Measurements from ENCODE around the gene AGPAT3.

The AGPAT3 gene

DNA sequence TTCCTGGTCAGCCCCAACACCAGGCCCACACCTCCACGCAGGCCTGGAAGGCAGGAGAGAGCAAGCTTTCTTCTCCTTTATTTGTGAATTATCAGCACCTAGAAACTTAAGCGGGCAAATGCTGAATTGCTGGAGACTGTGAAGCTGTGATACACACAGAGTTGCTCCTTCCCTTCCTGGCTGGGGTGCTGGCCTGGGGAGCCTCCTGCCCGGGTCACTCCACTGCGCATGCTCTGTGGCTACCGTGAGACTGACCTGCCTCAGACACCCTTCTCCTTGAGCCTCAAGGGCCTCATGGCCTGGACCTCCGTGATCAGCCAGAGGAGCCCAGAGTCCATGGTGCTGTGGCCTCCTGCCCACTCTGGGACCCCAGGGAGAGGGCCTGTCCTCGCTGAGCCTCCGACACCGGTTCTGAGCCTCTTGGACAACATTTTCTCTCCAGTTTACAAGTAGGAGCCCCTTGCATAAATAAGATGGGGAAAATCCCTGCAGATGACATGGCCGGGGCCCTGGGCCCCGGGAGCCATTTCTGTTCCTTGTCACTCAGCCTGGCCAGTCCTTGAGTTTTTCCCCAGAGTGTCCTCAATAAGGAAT is 18.0 kb downstream of the AGPAT3 start:
- DNase-seq (ENCODE audit: low read depth, low spot score), result no peak
- in situ Hi-C loops (cut with HindIII; ENCODE audit: low sequenced_read_pairs), result no loop called here
- TF ChIP-seq, protein P1, sequence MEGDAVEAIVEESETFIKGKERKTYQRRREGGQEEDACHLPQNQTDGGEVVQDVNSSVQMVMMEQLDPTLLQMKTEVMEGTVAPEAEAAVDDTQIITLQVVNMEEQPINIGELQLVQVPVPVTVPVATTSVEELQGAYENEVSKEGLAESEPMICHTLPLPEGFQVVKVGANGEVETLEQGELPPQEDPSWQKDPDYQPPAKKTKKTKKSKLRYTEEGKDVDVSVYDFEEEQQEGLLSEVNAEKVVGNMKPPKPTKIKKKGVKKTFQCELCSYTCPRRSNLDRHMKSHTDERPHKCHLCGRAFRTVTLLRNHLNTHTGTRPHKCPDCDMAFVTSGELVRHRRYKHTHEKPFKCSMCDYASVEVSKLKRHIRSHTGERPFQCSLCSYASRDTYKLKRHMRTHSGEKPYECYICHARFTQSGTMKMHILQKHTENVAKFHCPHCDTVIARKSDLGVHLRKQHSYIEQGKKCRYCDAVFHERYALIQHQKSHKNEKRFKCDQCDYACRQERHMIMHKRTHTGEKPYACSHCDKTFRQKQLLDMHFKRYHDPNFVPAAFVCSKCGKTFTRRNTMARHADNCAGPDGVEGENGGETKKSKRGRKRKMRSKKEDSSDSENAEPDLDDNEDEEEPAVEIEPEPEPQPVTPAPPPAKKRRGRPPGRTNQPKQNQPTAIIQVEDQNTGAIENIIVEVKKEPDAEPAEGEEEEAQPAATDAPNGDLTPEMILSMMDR (IDR thresholded peaks at IDR 0.05; ENCODE audit: low read depth, low read length), result no peak
- no peak overlapping the region for H3K4me3 ChIP-seq (ENCODE audit: low read depth, low read length)

DNA sequence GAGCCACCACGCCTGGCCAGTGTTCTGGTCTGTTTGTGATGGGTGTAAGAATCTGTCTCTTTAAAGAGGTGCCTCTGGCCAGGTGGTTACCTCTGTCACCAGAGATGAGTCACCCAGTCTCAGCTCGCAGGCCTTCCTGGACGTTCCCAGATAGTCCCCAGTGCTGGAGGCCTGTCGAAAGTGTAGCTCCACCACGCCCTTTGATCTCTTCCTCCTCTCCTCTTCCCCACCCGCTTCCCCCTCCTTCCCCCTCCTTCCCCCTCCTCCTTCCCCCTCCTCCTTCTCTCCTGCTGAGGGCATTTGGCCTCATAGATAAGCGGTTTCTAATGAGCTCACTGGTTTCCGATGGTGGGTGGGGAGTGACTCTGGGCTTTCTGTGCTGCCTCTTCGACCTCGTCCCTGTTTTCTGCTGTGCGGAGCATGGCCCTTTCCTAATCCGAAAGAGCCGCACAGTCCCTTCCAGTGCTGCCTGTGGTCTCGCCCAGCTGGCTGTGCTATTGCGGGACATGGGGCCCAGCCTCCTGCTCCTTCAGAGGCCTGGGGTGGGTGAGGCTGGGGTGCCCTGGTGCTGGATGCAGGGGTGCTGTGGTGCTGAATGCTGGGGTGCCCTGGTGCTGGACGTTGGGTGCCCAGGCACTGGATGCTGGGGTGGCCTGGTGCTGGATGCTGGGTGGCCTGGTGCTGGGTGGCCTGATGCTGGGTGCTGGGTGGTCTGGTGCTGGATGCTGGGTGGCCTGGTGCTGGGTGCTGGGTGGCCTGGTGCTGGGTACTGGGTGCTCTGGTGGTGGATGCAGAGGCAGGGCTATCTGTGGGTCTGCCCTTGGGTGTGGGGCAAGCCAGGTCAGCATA is 19.2 kb downstream of the AGPAT3 start:
- TF ChIP-seq, protein P1 (IDR thresholded peaks at IDR 0.05; ENCODE audit: low read depth, low read length), result no peak
- in situ Hi-C loops (cut with HindIII; ENCODE audit: low sequenced_read_pairs), result no loop called here
- peak; percentile 22 for DNase-seq (ENCODE audit: low read depth, low spot score)
- no peak overlapping the region for H3K4me3 ChIP-seq (ENCODE audit: low read depth, low read length)

DNA sequence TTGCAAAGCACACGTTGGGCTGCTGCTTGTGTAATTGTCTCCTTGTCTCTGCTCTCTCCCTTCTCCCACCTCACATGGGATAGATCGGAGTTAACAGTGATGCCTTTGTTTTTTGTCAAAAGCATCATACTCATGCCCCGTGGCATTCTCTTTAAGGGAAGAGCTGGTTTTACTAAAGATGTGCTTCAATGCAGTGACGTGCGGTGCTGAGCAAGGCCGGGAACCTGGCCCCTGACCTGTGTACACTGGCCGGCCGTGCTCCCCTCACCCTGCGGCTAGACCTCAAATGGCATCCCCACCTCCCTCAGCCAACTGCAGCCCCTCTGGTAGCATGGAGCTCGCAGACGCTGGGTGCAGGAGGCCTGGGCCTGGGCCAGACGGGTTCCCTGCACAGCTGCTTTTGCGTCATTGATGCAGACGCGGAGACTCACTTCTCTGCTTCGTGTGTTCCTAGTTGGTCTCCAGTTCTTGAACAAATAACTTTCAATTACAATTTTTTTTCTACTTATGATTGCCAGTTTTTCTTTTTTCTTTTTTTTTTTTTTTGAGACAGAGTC is 19.9 kb downstream of the AGPAT3 start:
- in situ Hi-C loops (cut with HindIII; ENCODE audit: low sequenced_read_pairs), result no loop called here

DNA sequence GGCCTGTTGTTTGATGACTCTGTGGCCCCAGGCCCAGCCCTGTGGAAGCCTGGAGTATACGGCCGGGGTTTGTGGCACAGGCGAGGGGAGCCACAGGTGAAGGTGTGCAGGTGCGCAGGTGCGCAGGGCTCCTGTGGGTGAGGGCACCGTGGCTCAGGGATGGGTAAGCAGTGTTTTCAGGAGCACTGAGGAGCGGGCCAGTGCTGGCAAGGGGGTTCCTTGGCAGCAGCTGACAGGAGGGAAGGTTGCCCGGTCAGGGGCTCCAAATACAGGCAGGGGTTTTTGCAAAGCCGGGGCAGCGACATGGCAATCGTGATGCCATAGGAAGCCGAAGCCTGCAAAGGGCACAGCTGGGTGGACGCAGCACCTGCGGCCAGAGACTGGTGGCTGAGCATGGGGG is 20.7 kb downstream of the AGPAT3 start:
- in situ Hi-C loops (cut with HindIII; ENCODE audit: low sequenced_read_pairs), result no loop called here

More for the DNA sequence above, 19.9 kb downstream of the AGPAT3 start:
- TF ChIP-seq, protein P1 (IDR thresholded peaks at IDR 0.05; ENCODE audit: low read depth, low read length), result no peak
- DNase-seq (ENCODE audit: low read depth, low spot score), result no peak
- no peak overlapping the region for H3K4me3 ChIP-seq (ENCODE audit: low read depth, low read length)

DNA sequence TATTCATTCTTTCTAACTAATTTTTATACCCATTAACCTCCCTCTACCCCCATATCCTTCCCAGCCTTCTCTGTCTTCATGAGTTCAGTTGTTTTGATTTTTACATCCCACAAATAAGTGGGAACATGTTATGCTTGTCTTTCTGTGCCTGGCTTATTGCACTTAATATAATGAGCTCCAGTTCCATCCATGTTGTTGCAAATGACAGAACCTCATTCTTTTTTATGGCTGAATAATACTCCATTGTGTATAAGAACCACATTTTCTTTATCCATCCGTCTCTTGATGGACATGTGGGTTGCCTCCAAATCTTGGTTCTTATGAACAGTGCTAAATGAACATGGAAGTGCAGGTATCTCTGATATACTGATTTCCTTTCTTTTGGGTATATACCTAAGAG is 21.5 kb downstream of the AGPAT3 start:
- TF ChIP-seq, protein P1 (IDR thresholded peaks at IDR 0.05; ENCODE audit: low read depth, low read length), result no peak
- H3K4me3 ChIP-seq (ENCODE audit: low read depth, low read length), result no peak overlapping the region
- in situ Hi-C loops (cut with HindIII; ENCODE audit: low sequenced_read_pairs), result no loop called here
- no peak for DNase-seq (ENCODE audit: low read depth, low spot score)

More for the DNA sequence above, 20.7 kb downstream of the AGPAT3 start:
- no peak for DNase-seq (ENCODE audit: low read depth, low spot score)
- no peak overlapping the region for H3K4me3 ChIP-seq (ENCODE audit: low read depth, low read length)
- TF ChIP-seq, protein P1 (IDR thresholded peaks at IDR 0.05; ENCODE audit: low read depth, low read length), result no peak

DNA sequence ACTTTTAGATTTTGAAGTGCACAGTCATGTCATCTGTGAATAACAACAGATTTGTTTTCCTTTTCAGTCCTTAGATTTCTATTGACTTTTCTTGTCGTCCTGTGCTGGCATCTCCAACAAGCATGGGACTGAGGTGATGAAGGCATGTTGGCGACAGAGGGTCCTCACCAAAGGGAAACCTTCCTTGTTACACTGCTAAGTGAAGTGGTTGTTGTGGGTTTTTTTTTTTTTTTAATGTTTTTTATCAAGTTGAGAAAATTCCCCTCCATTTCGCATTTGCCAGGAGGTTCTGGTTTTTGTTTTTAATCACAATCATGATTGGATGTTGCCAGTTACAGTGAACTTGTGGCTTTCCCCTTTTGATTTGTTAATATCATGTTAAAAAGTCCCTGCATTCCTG is 24.0 kb downstream of the AGPAT3 start:
- H3K4me3 ChIP-seq (ENCODE audit: low read depth, low read length), result no peak overlapping the region
- in situ Hi-C loops (cut with HindIII; ENCODE audit: low sequenced_read_pairs), result no loop called here
- TF ChIP-seq, protein P1 (IDR thresholded peaks at IDR 0.05; ENCODE audit: low read depth, low read length), result no peak
- DNase-seq (ENCODE audit: low read depth, low spot score), result no peak
